ENCODE results near the gene AP1M1.

Gene AP1M1

GRCh38 chr19:16205205-16206045, 7.7 kb downstream of the AP1M1 start:
- in situ Hi-C loops (cut with MboI; ENCODE audit: low pct_unique_long_range_greater_than_20kb, low sequenced_read_pairs, unreplicated experiment), result no loop called here
- DNase-seq (ENCODE audit: low spot score), result no peak
- TF ChIP-seq, protein P1, sequence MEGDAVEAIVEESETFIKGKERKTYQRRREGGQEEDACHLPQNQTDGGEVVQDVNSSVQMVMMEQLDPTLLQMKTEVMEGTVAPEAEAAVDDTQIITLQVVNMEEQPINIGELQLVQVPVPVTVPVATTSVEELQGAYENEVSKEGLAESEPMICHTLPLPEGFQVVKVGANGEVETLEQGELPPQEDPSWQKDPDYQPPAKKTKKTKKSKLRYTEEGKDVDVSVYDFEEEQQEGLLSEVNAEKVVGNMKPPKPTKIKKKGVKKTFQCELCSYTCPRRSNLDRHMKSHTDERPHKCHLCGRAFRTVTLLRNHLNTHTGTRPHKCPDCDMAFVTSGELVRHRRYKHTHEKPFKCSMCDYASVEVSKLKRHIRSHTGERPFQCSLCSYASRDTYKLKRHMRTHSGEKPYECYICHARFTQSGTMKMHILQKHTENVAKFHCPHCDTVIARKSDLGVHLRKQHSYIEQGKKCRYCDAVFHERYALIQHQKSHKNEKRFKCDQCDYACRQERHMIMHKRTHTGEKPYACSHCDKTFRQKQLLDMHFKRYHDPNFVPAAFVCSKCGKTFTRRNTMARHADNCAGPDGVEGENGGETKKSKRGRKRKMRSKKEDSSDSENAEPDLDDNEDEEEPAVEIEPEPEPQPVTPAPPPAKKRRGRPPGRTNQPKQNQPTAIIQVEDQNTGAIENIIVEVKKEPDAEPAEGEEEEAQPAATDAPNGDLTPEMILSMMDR (IDR thresholded peaks at IDR 0.05; ENCODE audit: extremely low read depth, insufficient read depth, missing control alignments), result no peak

- TF ChIP-seq, protein P1 (IDR thresholded peaks at IDR 0.05; ENCODE audit: extremely low read depth, insufficient read depth, missing control alignments), result no peak
- in situ Hi-C loops (cut with MboI; ENCODE audit: low pct_unique_long_range_greater_than_20kb, low sequenced_read_pairs, unreplicated experiment), result no loop called here
- no peak for DNase-seq (ENCODE audit: low spot score)
These were observed 8.4 kb downstream of the AP1M1 start for GRCh38 chr19:16206046-16206605.

DNA sequence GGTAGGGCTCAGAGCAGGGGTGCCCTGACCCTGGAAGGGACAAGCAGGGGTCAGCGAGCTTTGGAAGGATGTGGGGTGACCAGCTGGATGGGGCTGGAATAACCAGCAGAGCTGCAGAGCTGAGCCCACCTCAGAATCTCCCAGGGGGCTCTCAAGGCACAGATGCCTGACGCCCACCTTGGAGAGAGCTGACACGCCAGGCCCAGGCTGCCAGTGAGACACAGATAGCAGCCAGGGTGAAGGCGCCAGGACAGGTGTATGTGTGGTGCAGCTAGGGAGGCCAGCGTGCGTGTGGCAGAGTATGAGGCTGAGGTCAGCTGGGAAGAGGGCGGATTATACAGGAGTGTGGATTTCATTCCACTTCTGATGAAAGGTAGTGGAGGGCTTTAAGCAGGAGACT, 8.9 kb downstream of the AP1M1 start:
- TF ChIP-seq, protein P1 (IDR thresholded peaks at IDR 0.05; ENCODE audit: extremely low read depth, insufficient read depth, missing control alignments), result no peak
- in situ Hi-C loops (cut with MboI; ENCODE audit: low pct_unique_long_range_greater_than_20kb, low sequenced_read_pairs, unreplicated experiment), result no loop called here
- DNase-seq (ENCODE audit: low spot score), result no peak

DNA sequence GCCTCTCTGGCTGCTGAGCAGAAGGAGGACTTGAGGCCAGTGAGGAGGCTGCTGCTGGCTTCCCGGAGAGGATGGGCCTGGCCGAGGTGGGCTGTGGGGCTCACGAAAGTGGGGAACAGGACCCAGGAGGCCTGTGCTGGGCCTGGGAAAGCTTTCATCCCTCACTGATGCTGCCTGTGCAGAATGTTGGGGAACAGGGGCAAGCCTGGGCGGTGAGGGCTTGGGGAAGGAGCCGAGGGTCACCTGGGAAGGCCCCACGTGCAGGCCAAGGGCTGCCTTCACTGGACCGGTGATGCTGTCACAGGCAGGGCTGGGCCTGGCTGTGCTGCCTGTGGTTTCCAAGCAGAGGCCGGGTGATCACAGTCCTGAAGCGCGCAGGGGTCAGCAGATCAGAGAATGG, 9.4 kb downstream of the AP1M1 start:
- DNase-seq (ENCODE audit: low spot score), result no peak
- TF ChIP-seq, protein P1 (IDR thresholded peaks at IDR 0.05; ENCODE audit: extremely low read depth, insufficient read depth, missing control alignments), result no peak
- in situ Hi-C loops (cut with MboI; ENCODE audit: low pct_unique_long_range_greater_than_20kb, low sequenced_read_pairs, unreplicated experiment), result no loop called here

DNA sequence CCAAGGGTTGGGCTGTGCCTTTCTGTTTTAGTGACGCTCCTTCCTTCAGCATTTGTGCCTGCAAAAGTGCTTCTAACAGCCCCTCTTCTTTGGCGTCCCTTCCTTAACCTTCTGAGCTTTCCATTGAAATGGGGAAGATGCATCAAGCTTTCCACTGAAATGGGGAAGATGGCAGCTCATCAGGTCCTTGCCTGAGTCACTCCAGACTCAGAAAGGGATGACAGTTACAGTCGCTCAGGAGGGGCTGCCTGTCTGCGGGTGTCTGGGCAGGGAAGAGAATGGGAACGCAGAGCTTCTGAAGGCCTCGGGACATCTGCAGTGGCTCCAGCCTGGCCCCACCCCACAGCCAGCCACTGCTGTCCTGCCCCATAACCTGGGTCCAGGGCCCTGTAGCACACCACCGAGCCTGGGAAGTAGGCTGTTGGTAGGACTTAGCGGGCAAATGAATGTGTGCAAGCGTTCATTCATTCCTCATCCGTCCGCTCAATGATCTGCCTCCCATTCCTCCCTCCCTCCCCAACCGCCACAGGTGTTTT, 9.8 kb downstream of the AP1M1 start:
- DNase-seq (ENCODE audit: low spot score), result no peak
- in situ Hi-C loops (cut with MboI; ENCODE audit: low pct_unique_long_range_greater_than_20kb, low sequenced_read_pairs, unreplicated experiment), result no loop called here
- TF ChIP-seq, protein P1 (IDR thresholded peaks at IDR 0.05; ENCODE audit: extremely low read depth, insufficient read depth, missing control alignments), result no peak

DNA sequence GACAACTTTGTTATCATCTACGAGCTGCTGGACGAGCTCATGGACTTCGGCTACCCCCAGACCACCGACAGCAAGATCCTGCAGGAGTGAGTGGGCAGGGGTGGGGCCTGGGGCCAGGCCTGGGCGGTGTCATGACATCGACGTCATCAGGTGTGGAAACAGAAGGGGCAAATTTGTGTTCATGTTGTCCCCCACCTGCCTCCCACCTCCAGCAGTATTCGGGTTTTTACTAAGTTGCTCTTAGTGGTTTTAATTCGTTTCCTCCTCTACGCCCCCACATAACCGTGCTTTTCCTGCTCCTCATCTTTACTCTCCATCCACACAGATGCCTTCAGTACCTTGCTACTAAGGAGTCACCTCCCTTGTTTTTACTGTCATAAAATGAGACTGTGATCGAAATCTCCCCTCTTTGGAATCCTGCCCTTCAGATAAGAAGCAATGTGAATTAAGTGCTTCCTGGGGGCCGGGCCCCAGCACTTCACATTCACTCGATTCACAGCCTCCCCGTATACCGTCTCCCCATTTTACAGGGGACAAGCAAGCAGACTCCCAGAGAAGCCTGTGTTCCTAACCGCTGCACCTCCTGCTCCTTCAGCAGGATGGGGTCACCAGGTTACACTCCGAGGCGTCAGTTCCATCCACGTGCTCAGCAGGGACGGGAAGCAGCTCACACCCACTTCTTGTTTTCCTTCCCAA, 10.5 kb downstream of the AP1M1 start:
- TF ChIP-seq, protein P1 (IDR thresholded peaks at IDR 0.05; ENCODE audit: extremely low read depth, insufficient read depth, missing control alignments), result no peak
- in situ Hi-C loops (cut with MboI; ENCODE audit: low pct_unique_long_range_greater_than_20kb, low sequenced_read_pairs, unreplicated experiment), result no loop called here

More for the DNA sequence above, 10.5 kb downstream of the AP1M1 start:
- no peak for DNase-seq (ENCODE audit: low spot score)

Data from GM13977 (cell line).